Right lobe of liver (tissue), 4 donors: Measurements from ENCODE around the gene LRRC9.
"Not testable (repeated sequence)": the region's sequence is repeated elsewhere in the genome, so short reads cannot be mapped to it uniquely, and the experiment has no call there.

Experiments
- CTCF ChIP-seq, 4 donors: fragments of 200-600 bp in 3 of 4; fragments of 450-650 bp in 1 of 4; IDR thresholded peaks; one replicate each; pipeline versions ENCODE4 v1.5.1 to v1.8.0; 2016 to 2022; ENCODE audit warnings: antibody characterized with exemption in 4 of 4, mild to moderate bottlenecking in 2 of 4
- POLR2A ChIP-seq: fragments of 450-650 bp; IDR thresholded peaks from one replicate; pipeline ENCODE4 v1.6.1; 2017; ENCODE audit warnings: antibody characterized with exemption, mild to moderate bottlenecking
- donor health status: DM: no; HTN: no; CAD: no.
- donor health status: DM: no; HTN: no; CAD: no.
- donor health status: DM: no; HTN: yes; CAD: no.

GRCh38 chr14:60047976-60048375 lies 128.0 kb downstream of the LRRC9 start:
- TF ChIP-seq CTCF (IDR thresholded peaks at IDR 0.05); POLR2A: not testable (repeated sequence)
